GM23338 (cell line): ENCODE results near the gene KREMEN2. TPM values are rescaled to one million over a fixed set of nuclear protein-coding genes. Genes with fewer than 3 reads are reported as not detected.

ENCODE experiments used
- ATAC-seq: fragments of 200-7000 bp; cut with Tn5 transposase; 3 replicates; pipeline ENCODE4 v1.9.1; 2020
- DNase-seq: peaks from one replicate; pipeline ENCODE4 v3.0.0-alpha.2; 2015; ENCODE audit warnings: low spot score
- H2AFZ ChIP-seq: fragments of 200-600 bp; sonication (generic); 2 replicates; pipeline ENCODE4 v1.8.0; 2016; ENCODE audit warnings: antibody characterized with exemption, mild to moderate bottlenecking, moderate library complexity
- H3F3A ChIP-seq: fragments of 200-600 bp; sonication (generic); replicated peaks from 2 replicates; pipeline ENCODE4 v1.8.0; 2017; ENCODE audit warnings: antibody characterized with exemption, mixed run types, low read depth
- H3K27ac ChIP-seq: fragments of 200-600 bp; sonication (generic); 2 replicates; pipeline ENCODE4 v1.6.1; 2016; ENCODE audit warnings: low read depth
- H3K27me3 ChIP-seq: fragments of 200-600 bp; sonication (generic); 2 replicates; pipeline ENCODE4 v1.8.0; 2016; ENCODE audit warnings: mild to moderate bottlenecking, mixed run types, moderate library complexity; ENCODE audit not compliant: insufficient read depth
- H3K36me3 ChIP-seq: fragments of 200-600 bp; sonication (generic); 2 replicates; pipeline ENCODE4 v1.8.0; 2016; ENCODE audit warnings: mild to moderate bottlenecking; ENCODE audit not compliant: insufficient read depth
- H3K4me1 ChIP-seq: fragments of 200-600 bp; sonication (generic); 2 replicates; pipeline ENCODE4 v1.8.0; 2016; ENCODE audit warnings: mild to moderate bottlenecking, moderate library complexity; ENCODE audit not compliant: insufficient read depth
- H3K4me2 ChIP-seq: fragments of 200-600 bp; sonication (generic); 2 replicates; pipeline ENCODE4 v1.7.1; 2017; ENCODE audit warnings: mixed run types
- H3K4me3 ChIP-seq: fragments of 200-600 bp; sonication (generic); 2 replicates; pipeline ENCODE4 v1.6.1; 2016; ENCODE audit warnings: mixed run types
- H3K79me2 ChIP-seq: fragments of 200-600 bp; sonication (generic); replicated peaks from 2 replicates; pipeline ENCODE4 v1.8.0; 2017; ENCODE audit warnings: mild to moderate bottlenecking; ENCODE audit not compliant: insufficient read depth
- H3K9me2 ChIP-seq: fragments of 200-600 bp; sonication (generic); 2 replicates; pipeline ENCODE4 v1.8.0; 2017; ENCODE audit not compliant: insufficient read depth
- H4K20me1 ChIP-seq: fragments of 200-600 bp; sonication (generic); replicated peaks from 2 replicates; pipeline ENCODE4 v1.8.0; 2017; ENCODE audit warnings: mild to moderate bottlenecking; ENCODE audit not compliant: insufficient read depth
- H3K27ac Mint-ChIP-seq: 2 replicates; pipeline ENCODE4 v1.8.0; 2020; ENCODE audit warnings: inconsistent platforms, mild to moderate bottlenecking, moderate library complexity, mixed read lengths
- H3K27me3 Mint-ChIP-seq: 3 replicates; pipeline ENCODE4 v1.8.0; 2022; ENCODE audit warnings: low read depth, mild to moderate bottlenecking, moderate library complexity, mixed read lengths, inconsistent platforms; ENCODE audit not compliant: insufficient read depth, poor library complexity
- H3K36me3 Mint-ChIP-seq: 3 replicates; pipeline ENCODE4 v1.8.0; 2021; ENCODE audit warnings: low read depth, mild to moderate bottlenecking, inconsistent platforms, moderate library complexity, mixed read lengths
- H3K4me1 Mint-ChIP-seq: 3 replicates; pipeline ENCODE4 v1.8.0; 2020; ENCODE audit warnings: mild to moderate bottlenecking, inconsistent platforms, mixed read lengths
- H3K4me3 Mint-ChIP-seq: 3 replicates; pipeline ENCODE4 v1.8.0; 2021; ENCODE audit warnings: moderate library complexity, mild to moderate bottlenecking, inconsistent platforms, mixed read lengths
- H3K9me3 Mint-ChIP-seq: 3 replicates; pipeline ENCODE4 v1.8.0; 2020; ENCODE audit warnings: moderate library complexity, mild to moderate bottlenecking, inconsistent platforms, mixed read lengths
- CREB1 ChIP-seq: fragments of 250-450 bp; sonication (Bioruptor Pico); IDR thresholded peaks from 2 replicates; pipeline ENCODE4 v1.5.0; 2020; ENCODE audit warnings: low read depth, mild to moderate bottlenecking, moderate library complexity
- EZH2 ChIP-seq: fragments of 200-600 bp; sonication (generic); IDR thresholded peaks from one replicate; pipeline ENCODE4 v1.8.0; 2017; ENCODE audit warnings: antibody characterized with exemption, mild to moderate bottlenecking, low read depth; ENCODE audit not compliant: unreplicated experiment
- EZH2phosphoT487 ChIP-seq: fragments of 200-600 bp; sonication (generic); IDR thresholded peaks from one replicate; pipeline ENCODE4 v1.8.1; 2018; ENCODE audit warnings: antibody characterized with exemption; ENCODE audit not compliant: unreplicated experiment
- NANOG ChIP-seq: IDR thresholded peaks from 2 replicates; pipeline ENCODE4 v1.6.1; 2016; ENCODE audit warnings: antibody characterized with exemption, borderline replicate concordance
- POLR2AphosphoS5 ChIP-seq: IDR thresholded peaks from 2 replicates; pipeline ENCODE4 v1.6.1; 2016; ENCODE audit warnings: antibody characterized with exemption, low read depth
- STAT1 ChIP-seq: IDR thresholded peaks from one replicate; pipeline ENCODE4 v1.6.1; 2016; ENCODE audit warnings: antibody characterized with exemption; ENCODE audit not compliant: unreplicated experiment
- ZNF114 ChIP-seq: fragments of 250-450 bp; sonication (Bioruptor Pico); IDR thresholded peaks from 2 replicates; pipeline ENCODE4 v1.5.0; 2020; ENCODE audit warnings: mild to moderate bottlenecking, moderate library complexity
- ZNF331 ChIP-seq: fragments of 250-450 bp; sonication (Bioruptor Pico); IDR thresholded peaks from 2 replicates; pipeline ENCODE4 v1.5.0; 2020; ENCODE audit warnings: low read depth, mild to moderate bottlenecking, moderate library complexity
- polyA plus RNA-seq: library from polyadenylated mRNA; unstranded; fragments of >200 nt; fragmentation: Nextera tagmentation; extraction: Ambion mirVana; gene quantifications from 2 replicates; pipeline ENCODE4 v1.2.1, GENCODE V29; 2016
- total RNA-seq: library from RNA; depleted of rRNA; stranded (reverse); fragments of >200 nt; shearing (Covaris generic); gene quantifications from 2 replicates; pipeline ENCODE4 v1.2.3, GENCODE V29; 2014
- TF ChIP-seq, protein P1 (sequence below): IDR thresholded peaks from one replicate; pipeline ENCODE4 v1.6.1; 2018; ENCODE audit warnings: antibody characterized with exemption; ENCODE audit not compliant: unreplicated experiment
- TF ChIP-seq, protein P2 (sequence below): IDR thresholded peaks from 2 replicates; pipeline ENCODE4 v1.6.1; 2016; ENCODE audit warnings: antibody characterized with exemption
- TF ChIP-seq, protein P3 (sequence below), 2 experiments: fragments of 200-600 bp in 1 of 2; sonication (generic) in 1 of 2; conservative IDR thresholded peaks; 2 replicates each; pipeline versions ENCODE4 v1.5.1 to v1.6.1; 2016 to 2017; ENCODE audit warnings: antibody characterized with exemption in 2 of 2, low read depth in 2 of 2, mild to moderate bottlenecking in 2 of 2, moderate library complexity in 1 of 2
- TF ChIP-seq, protein P4 (sequence below): fragments of 250-450 bp; sonication (Bioruptor Pico); IDR thresholded peaks from 2 replicates; pipeline ENCODE4 v1.5.0; 2020; ENCODE audit warnings: mild to moderate bottlenecking, moderate library complexity

Gene KREMEN2
- total and polyA plus RNA-seq, 2 experiments from 2014 or later: 4.9 to 16.1 TPM

DNA sequence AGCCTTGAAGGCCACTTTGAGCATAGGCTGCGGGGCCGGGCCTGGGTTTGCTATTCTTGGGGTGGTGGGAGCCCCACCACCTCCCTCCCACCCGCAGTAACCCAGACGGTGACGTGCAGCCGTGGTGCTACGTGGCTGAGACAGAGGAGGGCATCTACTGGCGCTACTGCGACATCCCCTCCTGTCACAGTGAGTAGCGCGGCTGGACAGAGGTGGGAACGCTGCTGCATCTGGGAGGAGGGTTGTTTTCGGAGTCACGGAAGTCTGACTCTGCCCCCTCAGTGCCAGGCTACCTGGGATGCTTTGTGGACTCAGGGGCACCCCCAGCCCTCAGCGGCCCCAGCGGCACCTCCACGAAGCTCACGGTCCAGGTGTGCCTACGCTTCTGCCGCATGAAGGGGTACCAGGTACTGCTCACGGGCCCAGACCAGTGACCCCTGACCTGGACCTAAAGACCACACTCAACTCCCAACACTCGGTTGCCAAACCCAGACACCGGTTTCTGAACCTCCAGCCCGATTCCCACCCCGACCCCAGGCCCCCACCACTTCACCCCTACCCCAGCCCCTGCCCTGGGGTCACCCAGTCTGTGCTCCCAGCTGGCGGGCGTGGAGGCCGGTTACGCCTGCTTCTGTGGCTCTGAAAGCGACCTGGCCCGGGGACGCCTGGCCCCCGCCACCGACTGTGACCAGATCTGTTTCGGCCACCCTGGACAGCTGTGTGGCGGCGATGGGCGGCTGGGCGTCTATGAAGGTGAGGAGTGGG, 2.1 kb downstream of the KREMEN2 start (continued):
- TF ChIP-seq EZH2phosphoT487 (no peak), EZH2 (peak; percentile 5), ZNF331 (CRISPR knock-in tag) (no peak)
- TF ChIP-seq, protein P1, sequence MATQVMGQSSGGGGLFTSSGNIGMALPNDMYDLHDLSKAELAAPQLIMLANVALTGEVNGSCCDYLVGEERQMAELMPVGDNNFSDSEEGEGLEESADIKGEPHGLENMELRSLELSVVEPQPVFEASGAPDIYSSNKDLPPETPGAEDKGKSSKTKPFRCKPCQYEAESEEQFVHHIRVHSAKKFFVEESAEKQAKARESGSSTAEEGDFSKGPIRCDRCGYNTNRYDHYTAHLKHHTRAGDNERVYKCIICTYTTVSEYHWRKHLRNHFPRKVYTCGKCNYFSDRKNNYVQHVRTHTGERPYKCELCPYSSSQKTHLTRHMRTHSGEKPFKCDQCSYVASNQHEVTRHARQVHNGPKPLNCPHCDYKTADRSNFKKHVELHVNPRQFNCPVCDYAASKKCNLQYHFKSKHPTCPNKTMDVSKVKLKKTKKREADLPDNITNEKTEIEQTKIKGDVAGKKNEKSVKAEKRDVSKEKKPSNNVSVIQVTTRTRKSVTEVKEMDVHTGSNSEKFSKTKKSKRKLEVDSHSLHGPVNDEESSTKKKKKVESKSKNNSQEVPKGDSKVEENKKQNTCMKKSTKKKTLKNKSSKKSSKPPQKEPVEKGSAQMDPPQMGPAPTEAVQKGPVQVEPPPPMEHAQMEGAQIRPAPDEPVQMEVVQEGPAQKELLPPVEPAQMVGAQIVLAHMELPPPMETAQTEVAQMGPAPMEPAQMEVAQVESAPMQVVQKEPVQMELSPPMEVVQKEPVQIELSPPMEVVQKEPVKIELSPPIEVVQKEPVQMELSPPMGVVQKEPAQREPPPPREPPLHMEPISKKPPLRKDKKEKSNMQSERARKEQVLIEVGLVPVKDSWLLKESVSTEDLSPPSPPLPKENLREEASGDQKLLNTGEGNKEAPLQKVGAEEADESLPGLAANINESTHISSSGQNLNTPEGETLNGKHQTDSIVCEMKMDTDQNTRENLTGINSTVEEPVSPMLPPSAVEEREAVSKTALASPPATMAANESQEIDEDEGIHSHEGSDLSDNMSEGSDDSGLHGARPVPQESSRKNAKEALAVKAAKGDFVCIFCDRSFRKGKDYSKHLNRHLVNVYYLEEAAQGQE: no peak

DNA sequence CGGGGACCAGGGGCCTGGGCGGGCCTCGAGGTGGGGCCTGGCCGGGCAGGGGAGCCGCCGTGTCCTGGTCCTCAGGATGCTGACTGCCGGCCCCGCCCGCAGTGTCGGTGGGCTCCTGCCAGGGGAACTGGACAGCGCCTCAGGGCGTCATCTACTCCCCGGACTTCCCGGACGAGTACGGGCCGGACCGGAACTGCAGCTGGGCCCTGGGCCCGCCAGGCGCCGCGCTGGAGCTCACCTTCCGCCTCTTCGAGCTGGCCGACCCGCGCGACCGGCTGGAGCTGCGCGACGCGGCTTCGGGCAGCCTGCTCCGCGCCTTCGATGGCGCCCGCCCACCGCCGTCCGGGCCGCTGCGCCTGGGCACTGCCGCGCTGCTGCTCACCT, 2.7 kb downstream of the KREMEN2 start:
- Histone ChIP-seq H3K27me3 (peaks cover 50% of the 10 kb centered on the region), H3K36me3 (no peaks in the 10 kb centered on the region), H3K4me1 (peaks cover 20% of the 10 kb centered on the region; the same call in 1 of the 2 replicates), H3F3A (peaks cover 41% of the 10 kb centered on the region), H2AFZ (no peak overlapping the region), H3K9me2 (no peaks in the 10 kb centered on the region), H3K4me2 (peak overlapping the region; percentile 95), H3K79me2 (no peaks in the 10 kb centered on the region), H3K27ac (no peak overlapping the region), H3K4me3 (peak overlapping the region; percentile 94), H4K20me1 (peaks cover 10% of the 10 kb centered on the region)
- no peak for ATAC-seq
- no peak overlapping the region for H3K4me3 Mint-ChIP-seq
- peak; percentile 70 for DNase-seq
- H3K36me3 Mint-ChIP-seq: peaks cover 7% of the 10 kb centered on the region; the same call in 2 of the 3 replicates
- peaks cover 42% of the 10 kb centered on the region for H3K27me3 Mint-ChIP-seq
- H3K27ac Mint-ChIP-seq: no peak overlapping the region
- H3K4me1 Mint-ChIP-seq: peaks cover 20% of the 10 kb centered on the region
- no peaks in the 10 kb centered on the region for H3K9me3 Mint-ChIP-seq
- no peak for TF ChIP-seq EZH2phosphoT487
- TF ChIP-seq, protein P2, sequence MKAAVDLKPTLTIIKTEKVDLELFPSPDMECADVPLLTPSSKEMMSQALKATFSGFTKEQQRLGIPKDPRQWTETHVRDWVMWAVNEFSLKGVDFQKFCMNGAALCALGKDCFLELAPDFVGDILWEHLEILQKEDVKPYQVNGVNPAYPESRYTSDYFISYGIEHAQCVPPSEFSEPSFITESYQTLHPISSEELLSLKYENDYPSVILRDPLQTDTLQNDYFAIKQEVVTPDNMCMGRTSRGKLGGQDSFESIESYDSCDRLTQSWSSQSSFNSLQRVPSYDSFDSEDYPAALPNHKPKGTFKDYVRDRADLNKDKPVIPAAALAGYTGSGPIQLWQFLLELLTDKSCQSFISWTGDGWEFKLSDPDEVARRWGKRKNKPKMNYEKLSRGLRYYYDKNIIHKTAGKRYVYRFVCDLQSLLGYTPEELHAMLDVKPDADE: no peak
- no peak for TF ChIP-seq POLR2AphosphoS5
- no peak for TF ChIP-seq EZH2
- TF ChIP-seq STAT1: no peak
- no peak for TF ChIP-seq NANOG
- no peak for TF ChIP-seq CREB1 (CRISPR knock-in tag)
- TF ChIP-seq, protein P3, sequence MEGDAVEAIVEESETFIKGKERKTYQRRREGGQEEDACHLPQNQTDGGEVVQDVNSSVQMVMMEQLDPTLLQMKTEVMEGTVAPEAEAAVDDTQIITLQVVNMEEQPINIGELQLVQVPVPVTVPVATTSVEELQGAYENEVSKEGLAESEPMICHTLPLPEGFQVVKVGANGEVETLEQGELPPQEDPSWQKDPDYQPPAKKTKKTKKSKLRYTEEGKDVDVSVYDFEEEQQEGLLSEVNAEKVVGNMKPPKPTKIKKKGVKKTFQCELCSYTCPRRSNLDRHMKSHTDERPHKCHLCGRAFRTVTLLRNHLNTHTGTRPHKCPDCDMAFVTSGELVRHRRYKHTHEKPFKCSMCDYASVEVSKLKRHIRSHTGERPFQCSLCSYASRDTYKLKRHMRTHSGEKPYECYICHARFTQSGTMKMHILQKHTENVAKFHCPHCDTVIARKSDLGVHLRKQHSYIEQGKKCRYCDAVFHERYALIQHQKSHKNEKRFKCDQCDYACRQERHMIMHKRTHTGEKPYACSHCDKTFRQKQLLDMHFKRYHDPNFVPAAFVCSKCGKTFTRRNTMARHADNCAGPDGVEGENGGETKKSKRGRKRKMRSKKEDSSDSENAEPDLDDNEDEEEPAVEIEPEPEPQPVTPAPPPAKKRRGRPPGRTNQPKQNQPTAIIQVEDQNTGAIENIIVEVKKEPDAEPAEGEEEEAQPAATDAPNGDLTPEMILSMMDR (conservative IDR thresholded peaks at IDR 0.05; ENCODE audit: low read depth in 2 of 2): peak in 1 of 2 experiments; percentile 12; a peak in 1 of 4 replicates
- no peak for TF ChIP-seq ZNF114 (CRISPR knock-in tag)
- TF ChIP-seq, protein P4, sequence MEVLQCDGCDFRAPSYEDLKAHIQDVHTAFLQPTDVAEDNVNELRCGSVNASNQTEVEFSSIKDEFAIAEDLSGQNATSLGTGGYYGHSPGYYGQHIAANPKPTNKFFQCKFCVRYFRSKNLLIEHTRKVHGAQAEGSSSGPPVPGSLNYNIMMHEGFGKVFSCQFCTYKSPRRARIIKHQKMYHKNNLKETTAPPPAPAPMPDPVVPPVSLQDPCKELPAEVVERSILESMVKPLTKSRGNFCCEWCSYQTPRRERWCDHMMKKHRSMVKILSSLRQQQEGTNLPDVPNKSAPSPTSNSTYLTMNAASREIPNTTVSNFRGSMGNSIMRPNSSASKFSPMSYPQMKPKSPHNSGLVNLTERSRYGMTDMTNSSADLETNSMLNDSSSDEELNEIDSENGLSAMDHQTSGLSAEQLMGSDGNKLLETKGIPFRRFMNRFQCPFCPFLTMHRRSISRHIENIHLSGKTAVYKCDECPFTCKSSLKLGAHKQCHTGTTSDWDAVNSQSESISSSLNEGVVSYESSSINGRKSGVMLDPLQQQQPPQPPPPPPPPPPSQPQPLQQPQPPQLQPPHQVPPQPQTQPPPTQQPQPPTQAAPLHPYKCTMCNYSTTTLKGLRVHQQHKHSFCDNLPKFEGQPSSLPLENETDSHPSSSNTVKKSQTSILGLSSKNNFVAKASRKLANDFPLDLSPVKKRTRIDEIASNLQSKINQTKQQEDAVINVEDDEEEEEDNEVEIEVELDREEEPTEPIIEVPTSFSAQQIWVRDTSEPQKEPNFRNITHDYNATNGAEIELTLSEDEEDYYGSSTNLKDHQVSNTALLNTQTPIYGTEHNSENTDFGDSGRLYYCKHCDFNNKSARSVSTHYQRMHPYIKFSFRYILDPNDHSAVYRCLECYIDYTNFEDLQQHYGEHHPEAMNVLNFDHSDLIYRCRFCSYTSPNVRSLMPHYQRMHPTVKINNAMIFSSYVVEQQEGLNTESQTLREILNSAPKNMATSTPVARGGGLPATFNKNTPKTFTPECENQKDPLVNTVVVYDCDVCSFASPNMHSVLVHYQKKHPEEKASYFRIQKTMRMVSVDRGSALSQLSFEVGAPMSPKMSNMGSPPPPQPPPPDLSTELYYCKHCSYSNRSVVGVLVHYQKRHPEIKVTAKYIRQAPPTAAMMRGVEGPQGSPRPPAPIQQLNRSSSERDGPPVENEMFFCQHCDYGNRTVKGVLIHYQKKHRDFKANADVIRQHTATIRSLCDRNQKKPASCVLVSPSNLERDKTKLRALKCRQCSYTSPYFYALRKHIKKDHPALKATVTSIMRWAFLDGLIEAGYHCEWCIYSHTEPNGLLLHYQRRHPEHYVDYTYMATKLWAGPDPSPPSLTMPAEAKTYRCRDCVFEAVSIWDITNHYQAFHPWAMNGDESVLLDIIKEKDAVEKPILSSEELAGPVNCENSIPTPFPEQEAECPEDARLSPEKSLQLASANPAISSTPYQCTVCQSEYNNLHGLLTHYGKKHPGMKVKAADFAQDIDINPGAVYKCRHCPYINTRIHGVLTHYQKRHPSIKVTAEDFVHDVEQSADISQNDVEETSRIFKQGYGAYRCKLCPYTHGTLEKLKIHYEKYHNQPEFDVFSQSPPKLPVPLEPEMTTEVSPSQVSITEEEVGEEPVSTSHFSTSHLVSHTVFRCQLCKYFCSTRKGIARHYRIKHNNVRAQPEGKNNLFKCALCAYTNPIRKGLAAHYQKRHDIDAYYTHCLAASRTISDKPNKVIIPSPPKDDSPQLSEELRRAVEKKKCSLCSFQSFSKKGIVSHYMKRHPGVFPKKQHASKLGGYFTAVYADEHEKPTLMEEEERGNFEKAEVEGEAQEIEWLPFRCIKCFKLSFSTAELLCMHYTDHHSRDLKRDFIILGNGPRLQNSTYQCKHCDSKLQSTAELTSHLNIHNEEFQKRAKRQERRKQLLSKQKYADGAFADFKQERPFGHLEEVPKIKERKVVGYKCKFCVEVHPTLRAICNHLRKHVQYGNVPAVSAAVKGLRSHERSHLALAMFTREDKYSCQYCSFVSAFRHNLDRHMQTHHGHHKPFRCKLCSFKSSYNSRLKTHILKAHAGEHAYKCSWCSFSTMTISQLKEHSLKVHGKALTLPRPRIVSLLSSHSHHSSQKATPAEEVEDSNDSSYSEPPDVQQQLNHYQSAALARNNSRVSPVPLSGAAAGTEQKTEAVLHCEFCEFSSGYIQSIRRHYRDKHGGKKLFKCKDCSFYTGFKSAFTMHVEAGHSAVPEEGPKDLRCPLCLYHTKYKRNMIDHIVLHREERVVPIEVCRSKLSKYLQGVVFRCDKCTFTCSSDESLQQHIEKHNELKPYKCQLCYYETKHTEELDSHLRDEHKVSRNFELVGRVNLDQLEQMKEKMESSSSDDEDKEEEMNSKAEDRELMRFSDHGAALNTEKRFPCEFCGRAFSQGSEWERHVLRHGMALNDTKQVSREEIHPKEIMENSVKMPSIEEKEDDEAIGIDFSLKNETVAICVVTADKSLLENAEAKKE (CRISPR knock-in tag): no peak
